Measurements from ENCODE around the gene FLNB. TPM values are rescaled to one million over a fixed set of nuclear protein-coding genes. Genes with fewer than 3 reads are reported as not detected.
A peak's percentile ranks its signal among the peaks of the same experiment; 100 is the strongest.

The FLNB gene
- total RNA-seq, 1 donor from 2014 or later: 83.3 TPM

DNA sequence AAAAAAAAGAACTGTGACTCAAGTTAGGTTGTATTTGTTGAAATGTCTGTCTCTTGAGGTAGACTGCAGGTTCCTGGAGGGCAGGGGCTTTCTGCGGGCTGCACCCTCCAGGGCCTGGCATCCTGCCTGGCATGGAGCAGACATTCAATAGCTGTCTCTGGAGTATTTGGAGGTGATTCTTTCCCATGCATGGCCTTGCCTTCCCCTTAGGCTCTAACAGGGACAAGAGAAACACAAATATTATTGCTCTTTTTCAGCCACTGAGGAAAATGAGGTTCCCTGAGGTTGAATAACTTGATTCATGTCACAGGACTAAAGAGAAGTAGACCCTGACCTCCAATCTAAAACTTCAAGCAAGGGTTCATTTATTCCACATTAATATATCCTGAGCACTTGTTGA, 18.6 kb upstream of the FLNB start:
- intact Hi-C loops (cut with DNase I): no loop called here

DNA sequence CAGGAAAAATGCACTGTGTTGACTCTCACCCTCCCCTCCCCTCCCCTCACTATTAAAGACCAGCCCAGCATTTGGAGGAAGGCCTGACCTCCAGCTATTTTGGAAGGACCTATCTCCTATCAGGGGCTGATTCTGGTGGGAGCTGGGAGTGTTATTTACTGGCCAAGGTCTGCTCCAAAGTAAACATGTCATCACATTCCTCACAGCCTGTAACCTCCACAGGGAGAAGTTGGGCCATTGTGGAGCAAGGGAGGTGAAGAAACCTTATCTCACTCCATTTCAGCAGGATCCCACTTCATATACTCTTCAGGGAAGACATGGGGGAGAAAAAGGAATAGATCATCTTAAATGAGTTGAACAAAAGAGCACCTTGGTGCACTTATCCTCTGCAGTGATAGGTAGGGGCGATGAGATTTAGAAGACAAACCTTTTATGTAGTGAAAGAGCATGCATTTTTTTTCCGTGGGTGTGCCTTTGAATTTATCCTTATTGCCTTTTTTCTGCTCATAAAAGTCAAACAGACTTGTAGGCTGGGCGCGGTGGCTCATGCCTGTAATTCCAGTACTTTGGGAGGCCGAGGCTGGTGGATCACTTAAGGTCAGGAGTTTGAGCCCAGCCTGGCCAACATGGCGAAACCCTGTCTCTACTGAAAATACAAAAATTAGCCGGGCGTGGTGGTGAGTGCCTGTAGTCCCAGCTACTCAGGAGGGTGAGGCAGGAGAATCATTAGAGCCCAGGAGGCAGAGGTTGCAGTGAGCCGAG, 15.6 kb upstream of the FLNB start:
- no peak overlapping the region for H3K4me3 ChIP-seq
- no peaks in the 10 kb centered on the region for H3K36me3 ChIP-seq
- TF ChIP-seq, protein P1, sequence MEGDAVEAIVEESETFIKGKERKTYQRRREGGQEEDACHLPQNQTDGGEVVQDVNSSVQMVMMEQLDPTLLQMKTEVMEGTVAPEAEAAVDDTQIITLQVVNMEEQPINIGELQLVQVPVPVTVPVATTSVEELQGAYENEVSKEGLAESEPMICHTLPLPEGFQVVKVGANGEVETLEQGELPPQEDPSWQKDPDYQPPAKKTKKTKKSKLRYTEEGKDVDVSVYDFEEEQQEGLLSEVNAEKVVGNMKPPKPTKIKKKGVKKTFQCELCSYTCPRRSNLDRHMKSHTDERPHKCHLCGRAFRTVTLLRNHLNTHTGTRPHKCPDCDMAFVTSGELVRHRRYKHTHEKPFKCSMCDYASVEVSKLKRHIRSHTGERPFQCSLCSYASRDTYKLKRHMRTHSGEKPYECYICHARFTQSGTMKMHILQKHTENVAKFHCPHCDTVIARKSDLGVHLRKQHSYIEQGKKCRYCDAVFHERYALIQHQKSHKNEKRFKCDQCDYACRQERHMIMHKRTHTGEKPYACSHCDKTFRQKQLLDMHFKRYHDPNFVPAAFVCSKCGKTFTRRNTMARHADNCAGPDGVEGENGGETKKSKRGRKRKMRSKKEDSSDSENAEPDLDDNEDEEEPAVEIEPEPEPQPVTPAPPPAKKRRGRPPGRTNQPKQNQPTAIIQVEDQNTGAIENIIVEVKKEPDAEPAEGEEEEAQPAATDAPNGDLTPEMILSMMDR (IDR thresholded peaks at IDR 0.05): no peak
- no peaks in the 10 kb centered on the region for H3K4me1 ChIP-seq
- DNase-seq (no peak), ATAC-seq (no peak)
- no peaks in the 10 kb centered on the region for H3K27me3 ChIP-seq (ENCODE audit: low read depth)
- H3K9me3 ChIP-seq: no peaks in the 10 kb centered on the region
- no peak overlapping the region for H3K27ac ChIP-seq
- intact Hi-C loops (cut with DNase I): no loop called here

More for the DNA sequence above, 18.6 kb upstream of the FLNB start:
- Histone ChIP-seq H3K27me3 (ENCODE audit: low read depth) (no peaks in the 10 kb centered on the region), H3K4me1 (peaks cover 5% of the 10 kb centered on the region), H3K27ac (no peak overlapping the region), H3K4me3 (no peak overlapping the region), H3K36me3 (no peaks in the 10 kb centered on the region), H3K9me3 (no peaks in the 10 kb centered on the region)
- no peak for DNase-seq
- ATAC-seq: no peak
- TF ChIP-seq, protein P1 (IDR thresholded peaks at IDR 0.05): no peak

DNA sequence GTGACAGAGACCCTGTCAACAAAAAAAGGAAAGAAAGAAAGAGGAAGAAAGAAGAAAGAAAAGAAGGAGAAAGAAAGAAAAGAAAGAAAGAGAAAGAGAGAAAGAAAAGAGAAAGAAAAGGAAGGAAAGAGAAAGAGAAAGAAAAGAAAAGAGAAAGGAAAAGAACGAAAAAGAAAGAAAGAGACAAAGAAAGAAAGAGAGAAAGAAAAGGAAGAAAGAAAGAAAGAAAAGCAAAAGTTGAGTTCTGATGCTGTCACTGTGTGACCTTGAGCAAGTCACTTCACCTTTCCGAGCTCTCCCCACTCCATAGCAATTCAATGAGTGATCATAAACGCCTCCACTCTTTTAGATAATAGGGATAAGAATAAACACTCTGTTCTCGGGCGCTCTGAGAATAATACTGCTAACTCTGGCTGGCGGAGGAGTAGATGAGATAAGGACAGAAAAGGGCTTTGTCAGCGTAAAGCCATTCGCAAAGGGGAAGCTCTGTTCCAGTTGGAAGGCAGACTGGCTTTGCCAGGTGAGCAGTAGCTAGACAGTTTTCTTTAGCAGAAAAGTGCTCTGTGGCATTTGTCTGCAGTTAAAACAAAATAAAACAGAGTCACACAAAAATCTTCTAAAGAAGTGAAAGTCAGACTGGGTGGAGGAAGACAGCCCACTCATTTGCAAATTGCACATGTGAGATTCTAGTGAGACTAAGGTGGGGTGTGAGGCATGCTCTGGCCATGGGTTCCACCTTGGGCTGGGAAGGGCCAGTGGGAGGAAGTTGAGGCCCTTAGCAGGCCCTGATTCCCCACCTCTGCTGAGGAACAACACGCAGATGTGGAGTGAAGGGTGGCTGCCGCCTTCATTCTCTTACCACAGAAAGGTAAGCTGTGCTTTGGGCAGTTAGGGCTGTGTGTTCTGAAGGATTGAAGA, 9.6 kb upstream of the FLNB start:
- no peak overlapping the region for H3K4me3 ChIP-seq
- no peaks in the 10 kb centered on the region for H3K27me3 ChIP-seq (ENCODE audit: low read depth)
- no peak overlapping the region for H3K27ac ChIP-seq
- intact Hi-C loops (cut with DNase I): no loop called here
- TF ChIP-seq, protein P1 (IDR thresholded peaks at IDR 0.05): no peak
- H3K36me3 ChIP-seq: no peaks in the 10 kb centered on the region
- ATAC-seq (peak; percentile 25 to 70), DNase-seq (no peak)
- no peaks in the 10 kb centered on the region for H3K9me3 ChIP-seq
- H3K4me1 ChIP-seq: peaks cover 8% of the 10 kb centered on the region

DNA sequence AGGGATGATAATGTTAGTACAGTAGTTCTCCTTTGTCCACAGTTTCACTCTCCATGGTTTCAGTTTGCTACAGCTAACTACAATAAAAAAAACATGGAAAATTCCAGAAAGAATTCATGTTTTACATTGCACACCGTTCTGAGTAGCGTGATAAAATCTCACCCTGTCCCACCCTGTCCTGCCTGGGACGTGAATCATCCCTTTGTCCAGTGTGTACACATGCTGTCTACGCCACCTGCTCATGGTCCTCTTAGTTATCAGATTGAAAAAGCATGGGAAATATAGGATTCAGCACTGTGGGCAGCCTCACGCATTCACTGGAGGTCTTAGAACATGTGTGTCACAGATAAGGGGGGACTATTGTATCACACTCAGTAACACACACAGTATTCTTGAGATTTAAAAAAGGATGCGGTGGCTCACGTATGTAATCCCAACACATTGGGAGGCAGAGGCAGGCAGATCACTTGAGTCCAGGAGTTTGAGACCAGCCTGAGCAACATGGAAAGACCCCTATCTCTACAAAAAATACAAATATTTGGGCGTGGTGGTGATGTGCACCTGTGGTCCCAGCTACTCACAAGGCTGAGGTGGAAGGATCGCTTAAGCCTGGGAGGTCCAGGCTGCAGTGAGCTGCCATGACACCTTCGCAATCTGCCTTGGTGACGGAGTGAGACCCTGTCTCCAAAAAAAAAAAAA, 8.7 kb upstream of the FLNB start:
- H3K4me1 ChIP-seq: peaks cover 8% of the 10 kb centered on the region
- no peaks in the 10 kb centered on the region for H3K27me3 ChIP-seq (ENCODE audit: low read depth)
- ATAC-seq (no peak), DNase-seq (no peak)
- intact Hi-C loops (cut with DNase I): no loop called here
- no peaks in the 10 kb centered on the region for H3K36me3 ChIP-seq
- H3K27ac ChIP-seq: no peak overlapping the region
- no peaks in the 10 kb centered on the region for H3K9me3 ChIP-seq
- H3K4me3 ChIP-seq: no peak overlapping the region
- TF ChIP-seq, protein P1 (IDR thresholded peaks at IDR 0.05): no peak

DNA sequence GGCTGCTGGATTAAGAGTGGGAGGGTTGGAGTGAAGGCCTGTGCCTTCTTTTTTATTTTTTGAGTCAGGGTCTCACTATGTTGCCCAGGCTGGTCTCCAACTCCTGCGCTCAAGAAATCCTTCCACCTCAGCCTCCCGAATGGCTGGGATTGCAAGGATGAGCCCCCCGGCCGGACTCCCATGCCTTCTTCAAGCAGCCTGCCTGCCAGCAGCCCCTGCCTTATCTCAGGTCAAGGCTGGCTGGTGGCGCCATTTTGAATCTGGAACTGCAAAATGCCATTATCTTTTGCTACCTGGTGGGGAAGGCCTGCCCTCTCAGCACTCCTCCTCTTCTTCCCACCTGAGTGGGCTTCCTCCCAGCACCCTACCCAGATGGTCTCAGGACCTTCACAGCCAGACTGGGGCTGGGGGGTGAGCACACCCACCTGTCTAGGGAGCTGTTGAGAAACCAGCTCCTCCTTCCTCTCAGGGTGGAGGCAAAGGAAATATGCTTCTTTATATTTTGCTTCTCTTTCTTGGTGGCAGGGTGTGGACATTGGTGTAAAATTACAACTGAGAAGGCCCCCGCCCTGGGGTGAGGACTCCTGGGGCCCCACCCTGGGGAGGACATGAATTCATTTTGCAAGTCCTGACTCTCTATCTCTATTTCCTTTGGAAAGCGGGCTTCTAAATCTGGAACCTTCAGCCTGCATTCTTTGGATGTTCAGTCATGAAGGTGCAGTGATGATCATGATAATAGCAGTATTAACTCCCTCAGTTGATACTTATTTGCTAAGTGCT, 7.7 kb upstream of the FLNB start:
- H3K4me1 ChIP-seq: peaks cover 8% of the 10 kb centered on the region
- H3K27ac ChIP-seq: no peak overlapping the region
- H3K9me3 ChIP-seq: no peaks in the 10 kb centered on the region
- no peak overlapping the region for H3K4me3 ChIP-seq
- ATAC-seq: peak in 1 of 2 donors; percentile 13
- no peaks in the 10 kb centered on the region for H3K36me3 ChIP-seq
- intact Hi-C loops (cut with DNase I): no loop called here
- H3K27me3 ChIP-seq (ENCODE audit: low read depth): no peaks in the 10 kb centered on the region
- TF ChIP-seq, protein P1 (IDR thresholded peaks at IDR 0.05): no peak
- no peak for DNase-seq

Measured in lower lobe of right lung (tissue), 2 donors.